Right renal pelvis (tissue), 4 donors: ENCODE results near the gene CPLANE2. TPM values are rescaled to one million over a fixed set of nuclear protein-coding genes. Genes with fewer than 3 reads are reported as not detected.
"Not testable (repeated sequence)": the region's sequence is repeated elsewhere in the genome, so short reads cannot be mapped to it uniquely, and the experiment has no call there.

Experiments
- DNase-seq, 4 donors: peaks; one replicate each; pipeline ENCODE4 v3.0.0-alpha.2; 2013; ENCODE audit warnings: low read depth in 4 of 4, low spot score in 3 of 4, missing footprints in 1 of 4
- polyA plus RNA-seq, 4 donors: library from polyadenylated mRNA; unstranded; fragments of 120-200 nt; gene quantifications; one replicate each; pipeline ENCODE4 v1.2.1, GENCODE V29; 2013; ENCODE audit not compliant: insufficient read length in 4 of 4

The CPLANE2 gene
- polyA plus RNA-seq, 4 donors = 4.0 to 7.6 (median 5.7) TPM

GRCh38 chr1:16249596-16250241 lies 12.7 kb upstream of the CPLANE2 start:
- no peak for DNase-seq

- DNase-seq = no peak
These were observed 11.9 kb upstream of the CPLANE2 start for GRCh38 chr1:16248603-16249516.

- no peak for DNase-seq
These were observed 11.0 kb upstream of the CPLANE2 start for GRCh38 chr1:16248007-16248436.

GRCh38 chr1:16247441-16247840 lies 10.5 kb upstream of the CPLANE2 start:
- DNase-seq = no peak

GRCh38 chr1:16246961-16247360 lies 10.0 kb upstream of the CPLANE2 start:
- DNase-seq = no peak

- not testable (repeated sequence) for DNase-seq
These were observed 9.3 kb upstream of the CPLANE2 start for GRCh38 chr1:16246239-16246638.

- no peak for DNase-seq
These were observed 8.7 kb upstream of the CPLANE2 start for GRCh38 chr1:16245476-16246196.

GRCh38 chr1:16244650-16245285 lies 7.8 kb upstream of the CPLANE2 start:
- no peak for DNase-seq

- DNase-seq = peak in 3 of 4 donors; percentile 72 to 75 (median 74)
These were observed 7.1 kb upstream of the CPLANE2 start for GRCh38 chr1:16243936-16244649.

- no peak for DNase-seq
These were observed 6.2 kb upstream of the CPLANE2 start for GRCh38 chr1:16243215-16243610.

- no peak for DNase-seq
These were observed 5.7 kb upstream of the CPLANE2 start for GRCh38 chr1:16242556-16243214.

- no peak for DNase-seq
These were observed 4.3 kb upstream of the CPLANE2 start for GRCh38 chr1:16241221-16241708.

GRCh38 chr1:16239972-16240491 lies 3.0 kb upstream of the CPLANE2 start:
- DNase-seq = no peak

GRCh38 chr1:16237343-16237830 lies 404 bp upstream of the CPLANE2 start:
- DNase-seq = no peak

GRCh38 chr1:16235944-16236510 lies 956 bp downstream of the CPLANE2 start:
- no peak for DNase-seq

- DNase-seq = no peak
These were observed 1.6 kb downstream of the CPLANE2 start for GRCh38 chr1:16235347-16235746.

- no peak for DNase-seq
These were observed 3.6 kb downstream of the CPLANE2 start for GRCh38 chr1:16233431-16233830.

GRCh38 chr1:16232316-16232710 lies 4.7 kb downstream of the CPLANE2 start:
- DNase-seq = no peak
